HepG2 (cell line): Measurements from ENCODE around the gene TOM1L1. TPM values are rescaled to one million over a fixed set of nuclear protein-coding genes. Genes with fewer than 3 reads are reported as not detected.

Source experiments
- ATAC-seq: fragments of 200-7000 bp; cut with Tn5 transposase; 3 replicates; pipeline ENCODE4 v1.9.1; 2020; ENCODE audit warnings: mild to moderate bottlenecking, moderate library complexity
- BruUV-seq: library from RNA; stranded (reverse); fragments of 400-500 nt; replicated peaks from 2 replicates; lab custom pipeline; 2021; lab: Mats Ljungman, UMichigan
- CTCF ChIA-PET: fragments of 300-600 bp; formaldehyde crosslinking; extraction: SDS; loops from one replicate; lab custom pipeline; 2021; ENCODE audit warnings: low total read pairs, inconsistent platforms, low intra/inter-chr PET ratio; lab: Yijun Ruan, JAX
- POLR2A ChIA-PET: fragments of 350-600 bp; sonication (Branson Sonifier 250); formaldehyde crosslinking; loops from one replicate; lab custom pipeline; 2020; ENCODE audit warnings: antibody characterized with exemption, inconsistent platforms; lab: Yijun Ruan, JAX
- DNase-seq: peaks from one replicate; pipeline ENCODE4 v3.0.0-alpha.2; 2015; ENCODE audit warnings: low spot score
- FAIRE-seq: peaks from 3 replicates; lab custom pipeline; 2011; peaks lifted over from hg19 to GRCh38; lab: Jason Lieb, UNC
- H2AFZ ChIP-seq: one replicate; pipeline ENCODE4 v1.6.1; 2011; ENCODE audit warnings: low read length, inconsistent platforms
- H3K27ac ChIP-seq: fragments of 300-600 bp; 3 replicates; pipeline ENCODE4 v1.8.0; 2011; ENCODE audit warnings: mixed run types, mild to moderate bottlenecking, mixed read lengths, low read length, inconsistent platforms; ENCODE audit not compliant: insufficient read depth; ENCODE audit errors: extremely low read length
- H3K27me3 ChIP-seq, 2 experiments: fragments of 200-600 bp in 1 of 2; 2 replicates in 1 of 2; 3 replicates in 1 of 2; pipeline versions ENCODE4 v1.6.0 to v1.8.0; 2011; ENCODE audit warnings: low read length in 2 of 2, mild to moderate bottlenecking in 2 of 2, moderate library complexity in 2 of 2, inconsistent platforms in 1 of 2; ENCODE audit not compliant: insufficient read depth in 2 of 2, control insufficient read depth in 1 of 2
- H3K36me3 ChIP-seq, 2 experiments: fragments of 200-600 bp in 1 of 2; replicated peaks in 1 of 2; 2 replicates in 1 of 2; 3 replicates in 1 of 2; pipeline versions ENCODE4 v1.5.1 to v1.8.0; 2011; ENCODE audit warnings: low read length in 2 of 2, inconsistent platforms in 1 of 2; ENCODE audit not compliant: insufficient read depth in 2 of 2, control insufficient read depth in 1 of 2
- H3K4me1 ChIP-seq: 2 replicates; pipeline ENCODE4 v1.5.1; 2012; ENCODE audit warnings: low read length, inconsistent platforms; ENCODE audit not compliant: insufficient read depth
- H3K4me2 ChIP-seq: 2 replicates; pipeline ENCODE4 v1.6.0; 2011; ENCODE audit warnings: low read depth, low read length, inconsistent platforms
- H3K4me3 ChIP-seq, 3 experiments: fragments of 200-600 bp in 1 of 3; sonication (generic), shearing (Covaris generic) in 1 of 3; replicated peaks in 1 of 3; 2 replicates each; pipeline ENCODE4 v1.5.1; 2011 to 2016; ENCODE audit warnings: low read length in 3 of 3, inconsistent platforms in 2 of 3, low read depth in 2 of 3, mild to moderate bottlenecking in 2 of 3, control low read depth in 1 of 3, mixed read lengths in 1 of 3; ENCODE audit not compliant: insufficient read depth in 1 of 3
- H3K79me2 ChIP-seq: one replicate; pipeline ENCODE4 v1.6.1; 2011; ENCODE audit warnings: low read length, inconsistent platforms; ENCODE audit not compliant: insufficient read depth
- H3K9ac ChIP-seq: 2 replicates; pipeline ENCODE4 v1.6.0; 2011; ENCODE audit warnings: mild to moderate bottlenecking, low read depth, low read length, inconsistent platforms; ENCODE audit not compliant: insufficient read depth
- H3K9me3 ChIP-seq: 2 replicates; pipeline ENCODE4 v1.5.1; 2012; ENCODE audit warnings: mild to moderate bottlenecking, low read length
- H4K20me1 ChIP-seq: 2 replicates; pipeline ENCODE4 v1.6.0; 2011; ENCODE audit warnings: inconsistent platforms, mild to moderate bottlenecking, low read length, moderate library complexity; ENCODE audit not compliant: insufficient read depth
- NR2F6 ChIP-seq, 2 experiments: IDR thresholded peaks; 2 replicates each; pipeline ENCODE4 v1.6.1; 2016; ENCODE audit warnings: antibody characterized with exemption in 1 of 2, mild to moderate bottlenecking in 1 of 2
- TRIM24 ChIP-seq: sonication (generic); formaldehyde crosslinking; IDR thresholded peaks from 2 replicates; pipeline ENCODE4 v1.8.0; 2022; ENCODE audit warnings: mild to moderate bottlenecking, missing genetic modification reagents
- ZFP1 ChIP-seq: IDR thresholded peaks from 2 replicates; pipeline ENCODE4 v1.6.1; 2016
- ZNF317 ChIP-seq: sonication (generic); formaldehyde crosslinking; IDR thresholded peaks from 2 replicates; pipeline ENCODE4 v1.5.0; 2020; ENCODE audit warnings: mild to moderate bottlenecking, missing genetic modification reagents
- WGBS: methylation state at CpG from one replicate; pipeline ENCODE4 v1.1.6; 2017; ENCODE audit warnings: low lambda C conversion rate; 5-methylcytosine and 5-hydroxymethylcytosine counted together
- in situ Hi-C: cut with HindIII; loops from 2 replicates; pipeline ENCODE4 v1.10.0; 2017; ENCODE audit warnings: low pct_unique_long_range_greater_than_20kb; ENCODE audit not compliant: extremely low pct_ligation_motif_present
- intact Hi-C: fragments of 100-400 bp; cut with micrococcal nuclease; formaldehyde crosslinking; loops from one replicate; pipeline ENCODE4 v1.10.0; 2022; ENCODE audit not compliant: unreplicated experiment
- polyA plus RNA-seq, 8 experiments: library from polyadenylated mRNA; depleted of rRNA in 3 of 8; stranded (reverse) in 7 of 8; unstranded in 1 of 8; fragments of >200 nt; fragmentation: Illumina TruSeq in 4 of 8; extraction: Trizol in 4 of 8; gene quantifications; 2 replicates each; pipeline versions ENCODE4 v1.2.1 to v1.2.3, GENCODE V29; 2011 to 2016; ENCODE audit warnings: low read depth in 4 of 8, missing spikeins in 1 of 8, mixed read lengths in 1 of 8; ENCODE audit not compliant: insufficient read depth in 1 of 8
- total RNA-seq, 5 experiments: library from RNA; depleted of rRNA; stranded (reverse); fragments of >200 nt; fragmentation: Illumina TruSeq; extraction: Trizol; gene quantifications; 2 replicates each; pipeline ENCODE4 v1.2.3, GENCODE V29; 2016; ENCODE audit warnings: low read depth in 1 of 5

Gene TOM1L1
- total and polyA plus RNA-seq, 2 of the 13 experiments (the other 11 are each of a cell fraction or from before 2014, with no cell fraction given): 45.3 to 51.3 TPM

DNA sequence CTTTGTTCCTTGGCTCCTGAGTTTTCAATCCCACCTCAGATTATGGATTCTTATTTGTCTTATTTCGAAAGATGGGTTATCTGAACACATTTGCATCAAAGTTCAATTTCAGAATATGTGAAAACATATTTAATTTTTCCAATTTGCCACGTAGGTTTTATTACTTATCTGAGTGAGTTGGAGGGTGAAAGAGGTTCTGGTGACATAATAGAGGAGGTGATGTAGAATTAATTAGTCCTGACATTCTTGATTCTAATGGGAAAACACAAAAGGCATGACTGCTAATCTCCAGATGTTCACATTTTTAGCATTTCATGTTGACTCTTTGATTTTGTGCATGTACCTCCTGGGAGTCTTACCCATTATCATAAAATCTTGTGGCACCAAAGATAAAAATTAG lies 9.1 kb downstream of the TOM1L1 start:
- TF ChIP-seq TRIM24 (CRISPR knock-in tag) (no peak), ZNF317 (CRISPR knock-in tag) (no peak)
- WGBS: 92% methylated on average over 2 of the region's 2 CpGs
- no peak for DNase-seq
- no peak for ATAC-seq
- FAIRE-seq: no peak
- Histone ChIP-seq H3K4me2 (no peak overlapping the region), H2AFZ (no peak overlapping the region), H3K4me3 (no peak overlapping the region), H3K9me3 (no peaks in the 10 kb centered on the region), H3K27me3 (no peaks in the 10 kb centered on the region), H3K36me3 (peaks cover 19 to 47% of the 10 kb centered on the region in 2 experiments), H3K4me1 (no peaks in the 10 kb centered on the region), H3K27ac (no peak overlapping the region), H3K9ac (no peak overlapping the region), H4K20me1 (no peaks in the 10 kb centered on the region), H3K79me2 (peaks cover 5% of the 10 kb centered on the region)
- POLR2A ChIA-PET: no interaction called here
- in situ Hi-C loops (no loop called here), intact Hi-C loops (loop anchor here (10.0 kb wide), 1 partner anchor 445 kb away; no protein-coding TSS in a partner anchor)
- BruUV-seq: no TSS peak
- CTCF ChIA-PET: no interaction called here

GRCh38 chr17:54916721-54917120 lies 16.1 kb downstream of the TOM1L1 start:
- ChIA-PET POLR2A (no interaction called here), CTCF (no interaction called here)
- H3K9ac ChIP-seq: no peak overlapping the region
- H3K4me3 ChIP-seq: no peak overlapping the region
- H3K9me3 ChIP-seq: peaks cover 16% of the 10 kb centered on the region
- no peak overlapping the region for H2AFZ ChIP-seq
- WGBS: 95% methylated on average over 2 of the region's 2 CpGs
- H3K4me2 ChIP-seq: no peak overlapping the region
- no TSS peak for BruUV-seq
- no peak for ATAC-seq
- H3K27me3 ChIP-seq: no peaks in the 10 kb centered on the region
- H3K36me3 ChIP-seq: peaks cover 22 to 62% of the 10 kb centered on the region in 2 experiments
- no peak overlapping the region for H3K27ac ChIP-seq
- no peak for DNase-seq
- no peaks in the 10 kb centered on the region for H3K4me1 ChIP-seq
- no peaks in the 10 kb centered on the region for H3K79me2 ChIP-seq
- peak; percentile 99 for TF ChIP-seq ZFP1 (CRISPR knock-in tag)
- no peak for TF ChIP-seq NR2F6 (IDR thresholded peaks at IDR 0.05)
- no peak for TF ChIP-seq NR2F6 (CRISPR knock-in tag; IDR thresholded peaks at IDR 0.05)
- in situ Hi-C loops: no loop called here
- no peaks in the 10 kb centered on the region for H4K20me1 ChIP-seq
- intact Hi-C loops: no loop called here
- no peak for FAIRE-seq
